Fibroblast of skin of right biceps (primary cell): ENCODE data around the gene FTCD.

Experiments
- DNase-seq: peaks from one replicate; pipeline ENCODE4 v3.0.0-alpha.2; 2013

FTCD gene

GRCh38 chr21:46121286-46122221 is 33.8 kb downstream of the FTCD start:
- no peak for DNase-seq

- no peak for DNase-seq
Measured at GRCh38 chr21:46120301-46121285, 34.8 kb downstream of the FTCD start.

GRCh38 chr21:46119637-46120271 is 35.6 kb downstream of the FTCD start:
- no peak for DNase-seq

- DNase-seq: no peak
Measured at GRCh38 chr21:46119144-46119636, 36.2 kb downstream of the FTCD start.

GRCh38 chr21:46118316-46119143 is 36.8 kb downstream of the FTCD start:
- no peak for DNase-seq

- no peak for DNase-seq
Measured at GRCh38 chr21:46117586-46118315, 37.6 kb downstream of the FTCD start.

- no peak for DNase-seq
Measured at GRCh38 chr21:46116776-46117585, 38.4 kb downstream of the FTCD start.

GRCh38 chr21:46116189-46116775 is 39.1 kb downstream of the FTCD start:
- DNase-seq: no peak

GRCh38 chr21:46115441-46116188 is 39.8 kb downstream of the FTCD start:
- no peak for DNase-seq

- no peak for DNase-seq
Measured at GRCh38 chr21:46114963-46115362, 40.4 kb downstream of the FTCD start.

GRCh38 chr21:46113497-46114176 is 41.7 kb downstream of the FTCD start:
- DNase-seq: no peak

- DNase-seq: no peak
Measured at GRCh38 chr21:46112725-46113215, 42.6 kb downstream of the FTCD start.

GRCh38 chr21:46111857-46112724 is 43.3 kb downstream of the FTCD start:
- DNase-seq: no peak

GRCh38 chr21:46111193-46111571 is 44.2 kb downstream of the FTCD start:
- DNase-seq: no peak

GRCh38 chr21:46110499-46111192 is 44.7 kb downstream of the FTCD start:
- DNase-seq: no peak
